Fibroblast of villous mesenchyme (primary cell): Measurements from ENCODE around the gene CHD6. TPM values are rescaled to one million over a fixed set of nuclear protein-coding genes. Genes with fewer than 3 reads are reported as not detected.

Experiments
- DNase-seq: peaks from one replicate; pipeline ENCODE4 v3.0.0-alpha.2; 2010; ENCODE audit warnings: low read depth
- H3K4me3 ChIP-seq: 2 replicates; pipeline ENCODE4 v1.5.1; 2011; ENCODE audit warnings: low read depth, mild to moderate bottlenecking, low read length
- CTCF ChIP-seq: IDR thresholded peaks from 2 replicates; pipeline ENCODE4 v1.5.1; 2012; ENCODE audit warnings: low read depth, mild to moderate bottlenecking, low read length; ENCODE audit not compliant: insufficient read depth
- total RNA-seq: library from RNA; depleted of rRNA; stranded (reverse); fragments of >200 nt; gene quantifications from 2 replicates; pipeline ENCODE4 v1.2.3, GENCODE V29; 2012

CHD6 gene
- total RNA-seq, 1 donor, result 33.2 TPM

DNA sequence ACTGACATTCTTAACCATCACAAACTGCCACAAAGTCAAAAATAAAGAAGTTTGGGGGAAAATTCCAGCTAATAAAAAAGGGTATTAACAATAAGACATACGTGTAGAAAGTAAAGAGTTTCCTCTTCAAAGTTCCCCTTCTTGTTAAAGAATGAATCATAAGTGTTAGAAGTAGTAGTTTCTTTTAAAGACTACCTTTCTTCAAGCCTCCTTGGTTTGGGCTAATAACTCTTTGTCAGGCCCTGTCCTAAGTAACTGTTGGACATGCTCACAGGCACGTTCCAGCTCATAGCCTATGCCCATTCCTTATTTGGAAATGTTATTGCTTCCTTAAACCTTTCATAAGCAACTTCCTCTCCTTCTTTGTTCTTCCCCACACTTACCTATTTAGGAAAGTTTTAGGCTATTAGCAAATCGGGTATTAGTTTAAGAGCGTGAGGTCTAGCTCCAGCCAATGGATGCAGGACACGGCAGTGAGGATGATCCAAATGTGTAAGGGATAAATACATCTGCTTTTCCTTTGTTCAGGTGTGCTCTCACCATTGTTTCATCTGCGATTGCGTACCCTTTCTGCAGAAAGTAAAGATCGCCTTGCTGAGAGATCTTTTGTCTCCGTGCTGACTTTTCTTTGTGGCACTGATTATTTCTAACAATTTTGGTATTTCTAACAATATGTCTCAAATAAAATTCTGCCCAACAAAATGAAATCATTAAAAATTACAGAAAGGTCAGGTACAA, 64.9 kb downstream of the CHD6 start:
- DNase-seq, result no peak
- H3K4me3 ChIP-seq, result no peak overlapping the region
- no peak for TF ChIP-seq CTCF

DNA sequence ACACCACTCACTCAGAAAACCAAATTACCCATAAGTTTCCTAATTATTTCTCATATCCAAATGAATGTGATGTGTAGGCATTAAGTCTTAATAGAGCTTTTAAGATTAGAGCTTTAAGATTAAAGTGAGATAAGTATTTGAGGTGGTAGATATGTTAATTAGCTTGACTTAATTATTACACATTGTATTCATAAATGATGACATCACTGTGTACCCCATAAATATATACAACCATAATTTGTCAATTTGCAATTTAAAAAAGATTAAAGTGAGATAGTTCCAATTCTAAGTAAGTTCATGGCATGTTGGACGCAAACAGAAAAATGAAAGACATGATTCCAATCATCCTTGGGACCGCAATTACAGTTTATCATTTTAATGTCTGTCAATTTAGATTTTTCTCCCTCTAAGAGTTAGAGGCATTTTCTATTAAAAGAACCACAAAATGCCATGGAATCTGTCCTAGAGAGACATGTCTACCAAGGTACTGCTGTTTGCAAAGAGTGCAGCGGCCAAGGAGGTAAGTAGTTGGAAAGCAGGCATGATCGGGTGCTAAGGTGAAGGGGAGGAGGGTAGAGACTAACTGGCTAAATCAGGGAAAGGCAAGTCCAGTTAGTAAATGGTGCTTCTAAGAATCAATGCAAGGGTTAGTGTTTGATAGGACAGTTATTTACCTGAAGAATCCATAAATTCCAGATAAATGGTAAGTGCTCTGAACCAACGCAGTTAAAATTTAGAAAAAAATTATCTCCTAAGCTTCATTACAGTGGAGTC, 65.7 kb downstream of the CHD6 start:
- H3K4me3 ChIP-seq, result no peak overlapping the region
- DNase-seq, result no peak
- no peak for TF ChIP-seq CTCF

GRCh38 chr20:41551011-41551705, 67.0 kb downstream of the CHD6 start:
- DNase-seq, result no peak
- no peak overlapping the region for H3K4me3 ChIP-seq
- TF ChIP-seq CTCF, result no peak

- no peak for DNase-seq
- TF ChIP-seq CTCF, result no peak
- H3K4me3 ChIP-seq, result no peak overlapping the region
Measured at GRCh38 chr20:41547221-41547620, 71.0 kb downstream of the CHD6 start.

GRCh38 chr20:41546535-41546934, 71.6 kb downstream of the CHD6 start:
- DNase-seq, result no peak
- no peak for TF ChIP-seq CTCF
- no peak overlapping the region for H3K4me3 ChIP-seq

- no peak for DNase-seq
- TF ChIP-seq CTCF, result no peak
- no peak overlapping the region for H3K4me3 ChIP-seq
Measured at GRCh38 chr20:41544472-41544871, 73.7 kb downstream of the CHD6 start.
